Sigmoid colon (tissue), 4 donors: ENCODE results near the gene NTM.

Source experiments
- CTCF ChIP-seq, 4 experiments: fragments of 450-650 bp in 3 of 4; fragments of 200-600 bp in 1 of 4; IDR thresholded peaks; one replicate each; pipeline ENCODE4 v1.5.1; 2016 to 2019; ENCODE audit warnings: antibody characterized with exemption in 4 of 4, mild to moderate bottlenecking in 3 of 4, moderate library complexity in 2 of 4
- EP300 ChIP-seq, 4 donors: sonication (generic); formaldehyde crosslinking; IDR thresholded peaks; one replicate each; pipeline ENCODE4 v1.6.1; 2017; ENCODE audit warnings: antibody characterized with exemption in 4 of 4
- POLR2A ChIP-seq, 2 donors: fragments of 450-650 bp; IDR thresholded peaks; one replicate each; pipeline ENCODE4 v1.6.1; 2016; ENCODE audit warnings: antibody characterized with exemption in 2 of 2, mild to moderate bottlenecking in 2 of 2, moderate library complexity in 2 of 2
- POLR2AphosphoS5 ChIP-seq, 4 donors: sonication (generic); formaldehyde crosslinking; IDR thresholded peaks; one replicate each; pipeline ENCODE4 v1.6.1; 2017; ENCODE audit warnings: antibody characterized with exemption in 4 of 4

- TF ChIP-seq CTCF (IDR thresholded peaks at IDR 0.05) (no peak), EP300 (IDR thresholded peaks at IDR 0.05) (no peak), POLR2AphosphoS5 (IDR thresholded peaks at IDR 0.05) (no peak), POLR2A (IDR thresholded peaks at IDR 0.05) (no peak)
These were observed 973.2 kb downstream of the NTM start for GRCh38 chr11:132343445-132344175.
